Activated CD4-positive, alpha-beta T cell treated with anti-CD3 and anti-CD28 coated beads, Interleukin-2, Interleukin-4, amounts not matched to agents 100 ng/mL and 50 ng/mL, durations not matched to agents 16 hours and 8 hours (primary cell): ENCODE measurements around the gene DYNC1I1.

Experiments
- DNase-seq: peaks from one replicate; pipeline ENCODE4 v3.0.0-alpha.2; 2020; ENCODE audit warnings: low spot score

DYNC1I1 gene

GRCh38 chr7:96026010-96026409 is 253.7 kb downstream of the DYNC1I1 start:
- no peak for DNase-seq

- DNase-seq: no peak
These were observed 254.3 kb downstream of the DYNC1I1 start for GRCh38 chr7:96026611-96027010.

DNA sequence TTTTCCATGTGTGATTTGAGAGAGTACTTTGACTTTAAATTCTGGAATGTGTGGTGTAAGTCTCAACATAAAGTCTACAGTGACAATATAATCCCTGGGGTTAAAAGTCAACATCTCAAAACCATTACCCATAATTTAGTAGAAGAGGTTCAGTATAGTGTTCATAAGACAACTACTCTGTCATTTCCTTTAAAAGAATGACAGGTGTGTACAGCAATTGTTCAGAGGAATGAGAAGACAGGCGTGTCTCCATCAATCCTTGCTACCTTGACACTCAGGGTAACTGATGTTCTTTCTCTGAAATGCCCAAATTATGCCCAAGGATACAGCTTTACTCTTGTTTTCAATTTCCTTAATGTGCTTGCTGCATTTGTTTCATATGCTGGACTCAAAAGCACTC is 256.4 kb downstream of the DYNC1I1 start:
- no peak for DNase-seq

DNA sequence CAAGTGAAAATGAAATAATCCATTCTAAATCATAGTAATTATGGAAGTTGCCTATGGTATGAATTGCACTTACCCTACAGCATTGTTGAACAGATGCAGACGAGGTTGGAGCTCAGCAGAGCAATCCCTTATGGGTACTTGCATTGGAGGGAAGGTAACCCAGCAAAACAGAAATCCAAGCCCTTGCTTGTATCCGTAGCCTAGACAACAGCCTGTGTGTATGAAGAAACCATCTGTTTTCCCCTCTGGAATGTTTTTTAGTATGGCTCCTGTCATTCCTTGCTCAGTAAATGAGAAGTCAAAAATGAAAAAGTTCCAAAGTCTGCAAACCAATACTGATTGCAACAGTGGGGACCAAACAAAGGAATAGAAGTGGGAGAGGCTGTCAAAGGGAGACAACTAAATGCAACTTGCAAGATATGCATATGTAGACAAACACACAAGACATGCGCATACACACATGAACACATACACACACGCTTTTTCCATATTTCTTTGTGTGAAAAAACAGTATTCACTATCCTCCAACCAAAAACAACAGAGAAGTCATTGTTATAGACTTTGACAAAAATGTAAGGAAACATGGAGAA is 260.8 kb downstream of the DYNC1I1 start:
- no peak for DNase-seq

GRCh38 chr7:96034940-96035727 is 262.8 kb downstream of the DYNC1I1 start:
- no peak for DNase-seq

- no peak for DNase-seq
These were observed 268.0 kb downstream of the DYNC1I1 start for GRCh38 chr7:96040250-96040772.

DNA sequence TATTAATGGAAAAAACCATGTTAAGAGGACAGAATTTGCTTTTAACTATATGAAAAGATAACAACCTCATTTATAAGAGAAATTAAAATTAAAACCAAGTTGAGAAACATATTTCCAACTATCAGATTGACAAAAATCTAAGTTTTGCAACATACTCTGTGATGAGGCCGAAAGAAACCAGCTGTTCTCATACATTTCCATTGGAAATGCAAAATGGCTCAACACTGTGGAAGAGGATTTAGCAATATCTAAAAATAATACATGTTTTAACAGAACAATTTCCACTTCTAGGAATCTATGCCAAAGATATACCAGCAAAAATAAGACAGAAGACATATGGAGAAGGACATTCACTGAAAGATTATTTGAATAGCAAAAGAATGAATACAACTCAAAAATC is 268.8 kb downstream of the DYNC1I1 start:
- no peak for DNase-seq

GRCh38 chr7:96045181-96045580 is 272.8 kb downstream of the DYNC1I1 start:
- no peak for DNase-seq

DNA sequence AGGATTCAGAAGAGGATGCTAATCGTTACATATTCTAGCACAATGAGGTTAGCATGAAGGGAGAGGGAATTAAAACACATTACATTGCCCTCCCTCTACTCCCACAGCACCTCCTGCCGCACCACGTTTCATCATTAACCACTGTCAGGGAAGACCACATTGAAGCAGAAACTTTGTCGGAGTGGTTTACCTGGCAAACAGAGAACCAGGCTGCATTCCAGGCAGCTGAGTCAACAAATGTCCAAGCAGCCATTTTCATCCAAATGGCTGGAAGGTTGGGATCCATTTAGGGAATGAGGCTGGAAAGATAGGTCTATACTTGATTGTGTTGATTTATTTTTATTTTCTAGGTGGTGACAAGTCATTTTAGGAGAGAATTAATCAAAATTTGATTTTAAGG is 273.6 kb downstream of the DYNC1I1 start:
- DNase-seq: no peak

DNA sequence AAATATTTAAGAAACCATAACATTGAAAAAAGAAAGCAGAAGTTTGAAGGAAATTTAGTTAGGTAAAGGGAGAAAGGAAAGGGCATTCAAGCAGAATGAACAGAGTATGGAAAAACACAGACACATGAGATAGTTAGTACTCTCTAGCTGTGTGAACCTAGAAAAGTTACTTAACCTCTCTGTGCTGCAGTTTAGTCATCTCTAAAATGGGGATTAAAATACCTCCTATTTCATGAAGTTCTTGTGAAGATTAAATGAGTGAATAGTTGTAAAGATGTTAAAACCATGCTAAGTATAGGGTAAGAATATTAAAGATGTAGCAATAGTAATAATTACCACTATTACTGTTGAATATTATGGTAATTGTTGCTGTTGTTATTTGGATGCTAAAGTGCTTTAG is 279.9 kb downstream of the DYNC1I1 start:
- DNase-seq: no peak

DNA sequence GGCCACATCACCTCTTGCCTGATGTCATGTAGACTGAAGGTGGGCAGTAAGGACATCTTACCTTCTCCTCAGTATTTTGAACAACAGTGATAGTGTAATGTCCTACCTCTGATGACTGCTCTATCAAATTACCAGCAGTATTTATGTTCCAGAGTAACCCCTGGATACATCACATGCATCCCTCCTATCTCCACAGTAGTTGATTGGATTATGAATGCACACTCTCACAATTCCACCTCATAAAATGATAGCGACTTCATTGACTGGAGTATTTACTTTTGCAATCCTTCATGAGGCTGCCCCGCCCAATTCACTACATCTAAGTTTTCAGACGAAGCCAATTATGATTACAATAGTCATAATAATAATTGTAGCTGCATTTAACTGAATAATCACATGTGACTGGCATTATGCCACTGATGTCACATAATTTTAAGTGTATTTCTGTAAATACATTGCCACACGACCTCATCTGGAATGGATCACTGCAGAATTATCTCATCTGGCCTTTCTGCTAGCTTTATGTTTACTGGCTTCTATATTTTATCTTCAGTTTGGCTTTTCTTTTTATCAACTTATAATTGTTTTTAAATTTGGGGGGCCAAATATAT is 280.6 kb downstream of the DYNC1I1 start:
- no peak for DNase-seq

- DNase-seq: no peak
These were observed 283.4 kb downstream of the DYNC1I1 start for GRCh38 chr7:96055717-96056116.

GRCh38 chr7:96059075-96059474 is 286.7 kb downstream of the DYNC1I1 start:
- no peak for DNase-seq

GRCh38 chr7:96061009-96061408 is 288.7 kb downstream of the DYNC1I1 start:
- no peak for DNase-seq

DNA sequence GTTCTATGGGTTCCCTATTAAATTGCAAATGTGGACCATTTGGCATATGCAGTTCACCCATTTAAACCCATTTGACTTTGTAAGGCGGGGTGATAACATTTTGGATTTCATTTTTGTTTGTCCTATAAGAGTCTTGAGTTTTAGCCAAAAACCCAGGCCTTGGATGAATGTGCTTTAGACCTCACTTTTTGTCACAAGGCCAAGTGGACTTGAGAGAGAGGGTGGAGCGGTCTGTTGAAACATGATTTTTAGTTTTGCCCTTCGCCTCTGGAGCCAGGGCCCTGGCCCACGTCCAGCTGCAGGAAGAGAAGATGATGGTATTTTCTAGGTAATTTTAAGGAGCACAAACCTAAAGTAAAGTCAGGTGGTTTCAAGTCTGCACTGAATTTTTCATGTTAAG is 289.5 kb downstream of the DYNC1I1 start:
- DNase-seq: no peak

GRCh38 chr7:96067321-96067720 is 295.0 kb downstream of the DYNC1I1 start:
- no peak for DNase-seq

DNA sequence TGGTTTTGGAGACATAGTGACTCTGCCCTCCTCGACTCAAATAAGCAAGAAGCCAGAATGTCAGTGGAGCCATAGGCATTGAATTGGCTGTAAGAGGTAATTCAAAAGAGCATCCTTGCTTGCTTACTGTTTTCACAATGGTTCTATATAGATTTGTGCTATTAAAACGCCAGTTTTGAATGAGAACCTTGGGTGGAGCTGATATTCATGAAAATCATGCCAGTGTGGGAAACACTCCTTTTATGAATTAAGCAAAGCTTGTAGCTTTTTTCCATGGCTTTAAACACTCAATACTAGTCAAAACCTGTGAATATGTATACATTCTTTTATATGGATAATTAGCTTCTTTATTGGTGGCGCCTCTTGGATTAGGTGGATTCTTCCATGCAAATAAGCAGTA is 297.0 kb downstream of the DYNC1I1 start:
- no peak for DNase-seq

- no peak for DNase-seq
These were observed 302.5 kb downstream of the DYNC1I1 start for GRCh38 chr7:96074871-96075270.

- peak; percentile 46 for DNase-seq
These were observed 303.4 kb downstream of the DYNC1I1 start for GRCh38 chr7:96075510-96076349.

DNA sequence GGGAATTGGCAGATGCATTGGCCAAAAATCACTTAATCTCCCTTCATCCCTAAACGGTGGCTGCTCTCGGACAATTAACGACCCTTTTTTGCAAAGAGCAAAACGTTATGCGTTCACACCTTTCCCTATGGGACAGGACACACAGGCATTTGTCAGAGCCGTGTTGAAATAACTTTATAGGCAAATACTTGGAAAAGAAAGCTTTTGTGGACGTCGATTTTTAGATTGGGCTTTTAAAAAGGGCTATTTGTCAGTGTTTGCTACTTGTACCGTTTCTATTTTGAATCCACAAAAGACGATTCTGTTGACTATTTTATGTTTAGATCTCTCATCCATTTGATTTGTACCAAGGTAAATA is 304.0 kb downstream of the DYNC1I1 start:
- no peak for DNase-seq

- DNase-seq: no peak
These were observed 307.7 kb downstream of the DYNC1I1 start for GRCh38 chr7:96080027-96080426.

DNA sequence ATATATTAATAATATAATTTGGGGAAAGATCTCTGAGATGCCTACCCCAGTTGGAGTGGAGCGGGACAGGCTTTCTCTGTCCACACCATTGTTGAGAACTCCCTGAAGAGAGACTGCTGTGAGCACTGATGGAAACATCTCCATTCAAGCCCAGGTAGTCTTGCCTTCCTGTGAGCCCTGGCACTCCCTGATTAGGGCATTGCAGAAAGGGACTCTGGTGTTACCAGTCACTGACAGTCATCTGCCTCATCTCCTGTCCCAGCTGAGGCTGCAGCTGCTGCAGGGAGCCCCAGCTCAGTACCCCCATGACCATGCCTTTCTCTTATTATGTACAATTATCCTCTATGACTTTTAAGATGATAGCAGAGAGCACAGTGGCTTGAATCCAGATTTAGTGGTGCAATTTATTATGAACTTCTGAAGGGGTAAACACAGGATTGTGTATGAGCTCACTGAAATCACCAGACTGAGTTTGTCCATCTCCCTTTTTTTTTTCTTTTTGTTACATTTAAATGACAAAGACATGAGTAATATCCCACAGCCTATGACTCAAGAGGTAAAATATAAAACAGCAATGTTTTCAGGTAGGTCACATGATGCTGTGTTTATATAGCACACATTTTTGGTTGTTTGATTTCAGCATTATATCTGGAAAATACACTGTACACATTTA is 312.7 kb downstream of the DYNC1I1 start:
- no peak for DNase-seq
